ENCODE data around the gene SPAM1. TPM values are rescaled to one million over a fixed set of nuclear protein-coding genes. Genes with fewer than 3 reads are reported as not detected.

The SPAM1 gene, protein sequence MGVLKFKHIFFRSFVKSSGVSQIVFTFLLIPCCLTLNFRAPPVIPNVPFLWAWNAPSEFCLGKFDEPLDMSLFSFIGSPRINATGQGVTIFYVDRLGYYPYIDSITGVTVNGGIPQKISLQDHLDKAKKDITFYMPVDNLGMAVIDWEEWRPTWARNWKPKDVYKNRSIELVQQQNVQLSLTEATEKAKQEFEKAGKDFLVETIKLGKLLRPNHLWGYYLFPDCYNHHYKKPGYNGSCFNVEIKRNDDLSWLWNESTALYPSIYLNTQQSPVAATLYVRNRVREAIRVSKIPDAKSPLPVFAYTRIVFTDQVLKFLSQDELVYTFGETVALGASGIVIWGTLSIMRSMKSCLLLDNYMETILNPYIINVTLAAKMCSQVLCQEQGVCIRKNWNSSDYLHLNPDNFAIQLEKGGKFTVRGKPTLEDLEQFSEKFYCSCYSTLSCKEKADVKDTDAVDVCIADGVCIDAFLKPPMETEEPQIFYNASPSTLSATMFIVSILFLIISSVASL
- total RNA-seq (ENCODE audit: low replicate concordance), result not detected in 2 replicates

- Histone ChIP-seq H3K27ac (no peak within 1 kb of the TSS), H3K4me1 (peaks cover 15% of the 10 kb centered on the region), H3K4me3 (no peak within 1 kb of the TSS), H3K4me2 (no peak within 1 kb of the TSS), H3K36me3 (no peaks in the 10 kb centered on the region), H2AFZ (replicated peaks) (no peak within 1 kb of the TSS), H3K27me3 (no peaks in the 10 kb centered on the region), H3K79me2 (ENCODE audit: low read depth) (no peaks in the 10 kb centered on the region), H4K20me1 (ENCODE audit: low read depth) (no peaks in the 10 kb centered on the region), H3K9me3 (ENCODE audit: low read depth) (no peaks in the 10 kb centered on the region), H3K9ac (no peak within 1 kb of the TSS), H3F3A (ENCODE audit: low read depth) (peaks cover 5% of the 10 kb centered on the region)
- TF ChIP-seq EZH2phosphoT487 (IDR thresholded peaks at IDR 0.05) (no peak), CTCF (IDR thresholded peaks at IDR 0.05) (no peak), EZH2 (IDR thresholded peaks at IDR 0.05) (no peak)
- Mint-ChIP-seq H3K27ac (no peak within 1 kb of the TSS), H3K4me3 (no peak within 1 kb of the TSS), H3K27me3 (ENCODE audit: insufficient read depth, low read depth) (no peaks in the 10 kb centered on the region), H3K9me3 (no peaks in the 10 kb centered on the region), H3K36me3 (no peaks in the 10 kb centered on the region), H3K4me1 (peaks cover 9% of the 10 kb centered on the region)
- DNase-seq (ENCODE audit: low spot score), result no peak
These were observed at the start of gene SPAM1 for GRCh38 chr7:123924941-123925340. Gene SPAM1, plus strand, starts transcription at chr7:123925241. Its CDS starts 28,330 bp downstream, at chr7:123953571.

DNA sequence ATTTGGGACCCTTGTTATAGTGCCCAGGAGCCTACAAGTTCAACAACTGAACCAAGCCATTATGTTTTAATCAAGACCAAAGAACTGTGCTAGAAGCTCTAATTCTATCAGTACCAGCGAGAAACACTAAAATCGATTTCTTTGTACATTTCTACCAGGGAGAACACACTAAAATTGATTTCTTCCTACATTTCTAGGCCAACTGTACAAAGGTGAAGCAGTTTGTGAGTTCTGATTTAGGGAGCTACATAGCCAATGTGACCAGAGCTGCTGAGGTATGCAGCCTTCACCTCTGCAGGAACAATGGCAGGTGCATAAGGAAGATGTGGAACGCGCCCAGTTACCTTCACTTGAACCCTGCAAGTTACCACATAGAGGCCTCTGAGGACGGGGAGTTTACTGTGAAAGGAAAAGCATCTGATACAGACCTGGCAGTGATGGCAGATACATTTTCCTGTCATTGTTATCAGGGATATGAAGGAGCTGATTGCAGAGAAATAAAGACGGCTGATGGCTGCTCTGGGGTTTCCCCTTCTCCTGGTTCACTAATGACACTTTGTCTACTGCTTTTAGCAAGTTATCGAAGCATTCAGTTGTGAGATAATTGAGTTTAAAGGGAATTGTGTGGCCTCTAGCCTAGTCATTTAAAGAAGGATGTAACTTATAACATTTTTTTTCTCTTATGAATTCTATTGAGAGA, 48.3 kb upstream of the SPAM1 start:
- no peak overlapping the region for H2AFZ ChIP-seq (replicated peaks)
- no peak overlapping the region for H3K9ac ChIP-seq

GRCh38 chr7:123879628-123880027, 45.4 kb upstream of the SPAM1 start:
- no peaks in the 10 kb centered on the region for H3K79me2 ChIP-seq (ENCODE audit: low read depth)
- no peaks in the 10 kb centered on the region for H3K9me3 ChIP-seq (ENCODE audit: low read depth)
- H4K20me1 ChIP-seq (ENCODE audit: low read depth), result no peaks in the 10 kb centered on the region
- no peak overlapping the region for H3K4me3 ChIP-seq
- H3K27me3 Mint-ChIP-seq (ENCODE audit: insufficient read depth, low read depth), result no peaks in the 10 kb centered on the region
- H3K9ac ChIP-seq, result no peak overlapping the region
- H3F3A ChIP-seq (ENCODE audit: low read depth), result no peaks in the 10 kb centered on the region
- H3K27ac ChIP-seq, result no peak overlapping the region
- H3K27me3 ChIP-seq, result no peaks in the 10 kb centered on the region
- no peak for DNase-seq (ENCODE audit: low spot score)
- no peak overlapping the region for H2AFZ ChIP-seq (replicated peaks)
- H3K36me3 Mint-ChIP-seq, result no peaks in the 10 kb centered on the region
- no peaks in the 10 kb centered on the region for H3K4me1 ChIP-seq
- no peaks in the 10 kb centered on the region for H3K4me1 Mint-ChIP-seq
- no peak overlapping the region for H3K4me2 ChIP-seq
- no peak overlapping the region for H3K27ac Mint-ChIP-seq
- H3K9me3 Mint-ChIP-seq, result no peaks in the 10 kb centered on the region
- H3K36me3 ChIP-seq, result no peaks in the 10 kb centered on the region
- TF ChIP-seq EZH2phosphoT487 (IDR thresholded peaks at IDR 0.05) (no peak), CTCF (IDR thresholded peaks at IDR 0.05) (no peak)
- H3K4me3 Mint-ChIP-seq, result no peak overlapping the region

More for the DNA sequence above, 48.3 kb upstream of the SPAM1 start:
- Histone ChIP-seq H3K27ac (no peak overlapping the region), H3K27me3 (no peaks in the 10 kb centered on the region), H3K4me3 (no peak overlapping the region), H3K4me1 (no peaks in the 10 kb centered on the region), H3F3A (ENCODE audit: low read depth) (no peaks in the 10 kb centered on the region), H3K79me2 (ENCODE audit: low read depth) (no peaks in the 10 kb centered on the region), H4K20me1 (ENCODE audit: low read depth) (no peaks in the 10 kb centered on the region), H3K4me2 (no peak overlapping the region), H3K9me3 (ENCODE audit: low read depth) (no peaks in the 10 kb centered on the region), H3K36me3 (no peaks in the 10 kb centered on the region)
- Mint-ChIP-seq H3K27me3 (ENCODE audit: insufficient read depth, low read depth) (no peaks in the 10 kb centered on the region), H3K4me3 (no peak overlapping the region), H3K36me3 (no peaks in the 10 kb centered on the region), H3K9me3 (no peaks in the 10 kb centered on the region), H3K27ac (no peak overlapping the region), H3K4me1 (peaks cover 7% of the 10 kb centered on the region)
- DNase-seq (ENCODE audit: low spot score), result no peak
- TF ChIP-seq EZH2phosphoT487 (IDR thresholded peaks at IDR 0.05) (no peak), CTCF (IDR thresholded peaks at IDR 0.05) (no peak), EZH2 (IDR thresholded peaks at IDR 0.05) (no peak)
